22Rv1 (cell line): Measurements from ENCODE around the gene ICAM1.
"Not testable (repeated sequence)": the region's sequence is repeated elsewhere in the genome, so short reads cannot be mapped to it uniquely, and the experiment has no call there.

Experiments
- H3K27ac ChIP-seq: fragments of 450-650 bp; 2 replicates; pipeline ENCODE4 v1.5.1; 2017
- CTCF ChIP-seq: fragments of 450-650 bp; IDR thresholded peaks from 2 replicates; pipeline ENCODE4 v1.5.1; 2017; ENCODE audit warnings: mild to moderate bottlenecking
- ZFX ChIP-seq: fragments of 450-650 bp; IDR thresholded peaks from 2 replicates; pipeline ENCODE4 v1.6.1; 2017; ENCODE audit warnings: antibody characterized with exemption, borderline replicate concordance

Gene ICAM1

GRCh38 chr19:10270180-10270615, 722 bp upstream of the ICAM1 start:
- TF ChIP-seq CTCF = no peak
- TF ChIP-seq ZFX = no peak
- H3K27ac ChIP-seq = no peak overlapping the region

DNA sequence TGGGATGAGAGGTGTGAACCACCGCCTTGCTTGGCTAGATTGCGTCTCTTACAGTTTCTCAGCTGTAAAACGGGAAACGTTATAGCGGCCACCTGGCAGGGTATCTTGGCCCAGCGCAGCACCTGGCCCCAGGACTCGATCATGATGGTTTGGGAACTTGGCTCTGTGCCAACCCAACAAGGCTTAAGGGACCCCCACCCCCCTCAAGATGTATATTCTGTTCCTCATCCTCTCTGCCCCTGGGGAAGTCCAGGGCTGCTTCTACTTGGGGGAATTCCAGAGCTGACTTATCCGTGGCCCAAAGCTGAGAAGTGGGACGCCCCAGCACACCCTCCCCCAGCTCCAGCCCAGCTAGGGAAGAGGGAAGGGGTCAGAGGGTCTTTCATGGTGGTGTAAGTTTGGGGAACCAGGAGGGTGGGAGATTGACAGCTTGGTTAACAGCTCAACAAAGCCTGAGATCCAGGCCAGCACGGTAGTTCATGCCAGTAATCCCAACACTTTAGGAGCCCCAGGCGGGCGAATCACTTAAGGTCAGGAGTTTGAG, 695 bp downstream of the ICAM1 start:
- TF ChIP-seq ZFX (no peak), CTCF (no peak)
- no peak overlapping the region for H3K27ac ChIP-seq

DNA sequence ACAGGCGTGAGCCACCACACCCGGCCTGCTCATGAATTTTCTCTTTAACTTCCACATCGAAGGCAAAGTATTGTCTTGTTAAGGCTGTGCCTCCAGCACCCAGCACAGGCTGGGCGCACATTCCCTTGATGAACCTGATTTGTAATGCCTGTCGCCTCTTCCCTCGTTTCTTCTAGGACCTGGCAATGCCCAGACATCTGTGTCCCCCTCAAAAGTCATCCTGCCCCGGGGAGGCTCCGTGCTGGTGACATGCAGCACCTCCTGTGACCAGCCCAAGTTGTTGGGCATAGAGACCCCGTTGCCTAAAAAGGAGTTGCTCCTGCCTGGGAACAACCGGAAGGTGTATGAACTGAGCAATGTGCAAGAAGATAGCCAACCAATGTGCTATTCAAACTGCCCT, 3.7 kb downstream of the ICAM1 start:
- no peak overlapping the region for H3K27ac ChIP-seq
- no peak for TF ChIP-seq CTCF
- no peak for TF ChIP-seq ZFX

DNA sequence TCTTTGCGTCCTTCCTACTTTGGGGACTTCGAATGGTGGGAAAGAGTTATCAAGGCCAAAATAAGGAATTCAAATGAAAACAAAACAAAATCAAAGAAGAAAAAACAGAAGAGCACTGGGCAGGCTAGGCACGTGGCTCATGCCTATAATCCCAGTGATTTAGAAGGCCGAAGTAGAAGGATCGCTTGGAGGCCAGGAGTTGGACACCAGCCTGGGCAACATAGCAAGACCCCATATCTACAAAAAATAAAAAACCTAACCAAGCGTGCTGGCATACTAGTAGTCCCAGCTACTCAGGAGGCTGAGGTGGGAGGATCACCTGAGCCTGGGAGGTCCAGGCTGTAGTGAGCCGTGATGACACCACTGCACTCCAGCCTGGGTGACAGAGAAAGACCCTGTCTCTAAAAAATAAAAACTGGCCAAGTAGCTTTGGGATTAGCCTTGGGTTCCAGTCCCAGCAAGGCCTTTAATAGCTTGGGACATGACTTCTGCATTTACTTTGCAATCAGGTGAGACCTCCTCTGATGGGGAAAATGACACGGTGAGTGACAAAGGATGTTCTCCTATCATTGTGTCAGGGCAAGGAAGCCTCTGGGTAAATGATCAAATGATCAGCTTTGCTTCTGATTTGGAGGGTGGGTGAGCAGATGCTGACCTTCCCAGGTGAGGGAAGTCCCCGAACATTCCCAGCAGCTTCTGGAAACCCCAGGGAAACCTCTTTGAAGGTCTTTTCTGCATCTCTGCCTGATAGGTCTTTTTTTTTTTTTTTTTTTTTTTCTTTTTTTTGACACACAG, 7.1 kb downstream of the ICAM1 start:
- H3K27ac ChIP-seq = no peak overlapping the region
- no peak for TF ChIP-seq ZFX

DNA sequence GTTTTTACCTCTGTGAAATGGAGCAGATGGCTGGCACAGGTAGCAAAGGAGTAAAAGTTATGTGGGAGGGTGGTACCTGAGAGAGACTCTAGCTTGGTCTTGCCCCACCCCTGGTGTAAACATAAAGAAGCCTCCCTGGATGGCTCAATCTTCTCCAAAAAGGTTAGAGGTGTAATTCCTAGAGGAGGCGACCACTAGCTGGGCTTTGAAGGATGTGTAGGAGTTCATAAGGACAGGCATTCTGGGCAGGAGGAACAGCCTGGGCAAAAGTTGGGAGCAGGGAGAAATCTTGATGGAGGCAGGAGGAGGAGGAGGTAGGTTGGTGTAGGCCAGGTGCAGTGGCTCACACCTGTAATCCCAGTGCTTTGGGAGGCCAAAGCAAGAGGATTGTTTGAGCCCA, 8.0 kb downstream of the ICAM1 start:
- TF ChIP-seq CTCF (no peak), ZFX (no peak)
- H3K27ac ChIP-seq = no peak overlapping the region

DNA sequence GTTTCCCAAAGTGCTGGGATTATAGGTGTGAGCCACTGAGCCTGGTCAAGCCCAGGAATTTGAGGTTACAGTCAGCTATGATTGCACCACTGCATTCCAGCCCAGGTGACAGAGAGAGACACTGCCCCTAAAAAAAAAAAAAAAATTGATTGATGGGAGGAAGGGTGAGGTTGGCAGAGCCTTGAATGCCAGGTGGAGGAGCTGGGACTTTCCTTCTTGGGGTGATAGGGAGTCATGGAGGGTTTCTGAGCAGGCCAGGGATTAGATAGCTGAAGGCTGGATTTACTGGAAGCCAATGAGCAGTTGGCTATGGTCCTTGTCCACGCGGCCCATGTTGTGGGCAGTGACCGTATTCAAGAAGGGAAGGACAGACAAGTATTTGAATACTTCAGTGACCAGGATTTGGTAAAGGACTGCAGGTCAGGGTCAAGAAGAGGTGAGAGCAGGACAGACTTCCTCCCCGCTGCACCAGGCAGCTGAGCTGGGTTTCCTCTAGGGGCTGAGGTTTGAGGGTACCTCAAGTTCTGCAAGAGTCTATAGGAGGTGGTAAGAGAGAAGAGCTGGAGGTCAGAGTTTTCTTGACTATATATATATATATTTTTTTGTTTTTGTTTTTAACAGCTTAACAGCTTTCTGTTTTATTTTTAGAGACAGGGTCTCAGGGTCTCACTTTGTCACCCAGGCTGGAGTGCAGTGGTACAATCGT, 9.0 kb downstream of the ICAM1 start:
- no peak overlapping the region for H3K27ac ChIP-seq
- TF ChIP-seq CTCF = no peak
- no peak for TF ChIP-seq ZFX

DNA sequence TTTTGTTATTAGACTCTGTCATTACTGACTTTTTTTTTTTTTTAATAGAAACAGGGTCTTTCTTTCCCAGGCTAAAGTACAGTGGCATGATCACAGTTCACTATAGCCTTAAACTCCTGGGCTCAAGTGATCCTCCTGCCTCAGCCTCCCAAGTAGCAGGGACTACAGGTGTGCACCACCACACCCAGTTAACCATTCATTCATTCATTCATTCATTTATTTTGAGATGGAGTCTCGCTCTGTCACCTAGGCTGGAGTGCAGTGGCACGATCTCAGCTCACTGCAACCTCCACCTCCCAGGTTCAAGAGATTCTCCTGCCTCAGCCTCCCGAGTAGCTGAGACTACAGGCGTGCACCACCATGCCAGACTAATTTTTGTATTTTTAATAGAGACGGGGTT, 11.1 kb downstream of the ICAM1 start:
- not testable (repeated sequence) for H3K27ac ChIP-seq

GRCh38 chr19:10283301-10284064, 12.6 kb downstream of the ICAM1 start:
- TF ChIP-seq ZFX (no peak), CTCF (no peak)
- H3K27ac ChIP-seq = no peak overlapping the region
